Progenitor cell of endocrine pancreas (in vitro differentiated cells): ENCODE results near the gene PAPPA2. TPM values are rescaled to one million over a fixed set of nuclear protein-coding genes. Genes with fewer than 3 reads are reported as not detected.

Source experiments
- DNase-seq: peaks from one replicate; pipeline ENCODE4 v3.0.0; 2021; ENCODE audit warnings: low spot score; ENCODE audit not compliant: unreplicated experiment
- H3K27ac Mint-ChIP-seq: 2 replicates; pipeline ENCODE4 v1.8.0; 2021; ENCODE audit warnings: mild to moderate bottlenecking, moderate library complexity, mixed read lengths
- H3K27me3 Mint-ChIP-seq: 2 replicates; pipeline ENCODE4 v1.8.0; 2021; ENCODE audit warnings: mixed read lengths
- H3K36me3 Mint-ChIP-seq: 2 replicates; pipeline ENCODE4 v1.8.0; 2022; ENCODE audit warnings: mixed read lengths; ENCODE audit not compliant: insufficient read depth
- H3K4me1 Mint-ChIP-seq: 2 replicates; pipeline ENCODE4 v1.8.0; 2021; ENCODE audit warnings: low read depth, mixed read lengths
- H3K4me3 Mint-ChIP-seq: 2 replicates; pipeline ENCODE4 v1.8.0; 2021; ENCODE audit warnings: low read depth, mild to moderate bottlenecking, moderate library complexity, mixed read lengths
- H3K9me3 Mint-ChIP-seq: 2 replicates; pipeline ENCODE4 v1.8.0; 2021; ENCODE audit warnings: low read depth, mixed read lengths
- CTCF ChIP-seq: fragments of 200-600 bp; sonication (generic); IDR thresholded peaks from one replicate; pipeline ENCODE4 v1.5.0; 2021; ENCODE audit warnings: antibody characterized with exemption, mild to moderate bottlenecking; ENCODE audit not compliant: unreplicated experiment
- total RNA-seq: library from RNA; stranded (reverse); gene quantifications from 2 replicates; pipeline ENCODE4 v1.2.1, GENCODE V29; 2021

PAPPA2 gene
- total RNA-seq, 1 donor from 2014 or later = 4.1 TPM

- no peak overlapping the region for H3K4me3 Mint-ChIP-seq
- H3K4me1 Mint-ChIP-seq = peaks cover 14% of the 10 kb centered on the region
- peaks cover 4% of the 10 kb centered on the region for H3K36me3 Mint-ChIP-seq
- TF ChIP-seq CTCF = no peak
- no peak overlapping the region for H3K27ac Mint-ChIP-seq
- H3K9me3 Mint-ChIP-seq = peaks cover 6% of the 10 kb centered on the region
- no peak for DNase-seq
- no peaks in the 10 kb centered on the region for H3K27me3 Mint-ChIP-seq
These were observed 326.7 kb downstream of the PAPPA2 start for GRCh38 chr1:176789571-176790090.

DNA sequence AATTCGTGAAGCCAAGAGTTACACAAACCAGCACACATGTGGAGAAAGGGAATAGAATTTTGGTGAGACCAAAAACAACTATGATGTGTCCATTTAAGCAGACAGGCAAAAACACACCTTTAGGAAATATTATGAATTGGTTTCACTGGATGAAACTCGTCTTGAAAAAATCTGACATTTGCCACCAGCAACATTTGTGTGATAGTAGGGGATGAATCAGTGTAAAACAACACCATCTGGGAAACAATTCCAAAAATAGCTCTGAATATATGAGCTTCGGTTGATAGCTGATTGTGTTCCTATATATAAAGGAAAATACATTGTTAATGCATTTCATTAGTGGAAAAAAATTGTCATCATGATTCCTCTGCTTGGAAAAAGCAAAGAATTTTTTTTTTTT is 327.8 kb downstream of the PAPPA2 start:
- Mint-ChIP-seq H3K27me3 (no peaks in the 10 kb centered on the region), H3K27ac (no peak overlapping the region), H3K9me3 (peaks cover 6% of the 10 kb centered on the region), H3K4me1 (peaks cover 10% of the 10 kb centered on the region), H3K4me3 (no peak overlapping the region), H3K36me3 (peaks cover 4% of the 10 kb centered on the region)
- no peak for DNase-seq
- TF ChIP-seq CTCF = no peak

- no peaks in the 10 kb centered on the region for H3K27me3 Mint-ChIP-seq
- DNase-seq = no peak
These were observed 328.9 kb downstream of the PAPPA2 start for GRCh38 chr1:176791906-176792305.

DNA sequence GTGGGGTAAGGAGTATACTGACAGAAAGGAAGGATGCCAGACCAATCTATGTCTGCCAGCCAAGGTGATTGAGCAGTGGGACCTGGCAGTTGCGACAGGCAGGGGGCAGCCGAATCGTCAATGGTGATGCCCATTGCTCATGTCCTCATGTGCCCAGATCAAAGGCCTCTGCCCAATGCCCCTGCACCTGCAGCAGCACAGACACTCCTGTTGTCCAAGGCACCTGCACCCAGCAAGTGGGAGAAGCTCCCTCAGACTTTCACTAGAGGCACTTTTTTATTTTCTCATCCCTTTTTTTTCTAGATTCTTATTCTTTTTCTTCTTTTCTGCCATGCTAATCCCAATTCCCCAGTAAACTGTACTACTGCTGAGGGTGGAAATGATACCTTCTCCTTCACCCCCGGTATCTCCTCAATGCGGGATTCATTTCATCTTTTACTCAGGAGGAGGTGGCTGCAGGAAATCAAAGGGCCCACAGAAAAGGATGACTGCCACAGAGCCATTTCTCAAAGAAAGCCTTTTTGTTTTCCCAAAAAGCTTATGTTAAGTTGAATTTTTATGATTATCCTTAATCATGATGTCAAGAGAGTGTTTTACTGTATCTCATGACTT is 332.0 kb downstream of the PAPPA2 start:
- H3K4me1 Mint-ChIP-seq = no peaks in the 10 kb centered on the region
- DNase-seq = no peak

More at GRCh38 chr1:176791906-176792305, 328.9 kb downstream of the PAPPA2 start:
- no peak for TF ChIP-seq CTCF
- Mint-ChIP-seq H3K36me3 (peaks cover 4% of the 10 kb centered on the region), H3K27ac (no peak overlapping the region), H3K9me3 (peaks cover 6% of the 10 kb centered on the region), H3K4me1 (no peaks in the 10 kb centered on the region), H3K4me3 (no peak overlapping the region)

GRCh38 chr1:176795929-176796328 is 333.0 kb downstream of the PAPPA2 start:
- Mint-ChIP-seq H3K9me3 (no peaks in the 10 kb centered on the region), H3K27ac (no peak overlapping the region)

More for the DNA sequence above, 332.0 kb downstream of the PAPPA2 start:
- H3K27me3 Mint-ChIP-seq = no peaks in the 10 kb centered on the region
- no peak overlapping the region for H3K27ac Mint-ChIP-seq
- no peaks in the 10 kb centered on the region for H3K9me3 Mint-ChIP-seq
- no peak overlapping the region for H3K4me3 Mint-ChIP-seq
- peaks cover 4% of the 10 kb centered on the region for H3K36me3 Mint-ChIP-seq
- TF ChIP-seq CTCF = no peak

More at GRCh38 chr1:176795929-176796328, 333.0 kb downstream of the PAPPA2 start:
- no peak for TF ChIP-seq CTCF
- peaks cover 4% of the 10 kb centered on the region for H3K36me3 Mint-ChIP-seq
- H3K4me1 Mint-ChIP-seq = no peaks in the 10 kb centered on the region
- no peak overlapping the region for H3K4me3 Mint-ChIP-seq
- no peak for DNase-seq
- H3K27me3 Mint-ChIP-seq = no peaks in the 10 kb centered on the region
